SK-N-SH treated with all-trans-retinoic acid at 6 μM for 48 hours (cell line): Measurements from ENCODE around the gene POMGNT2.
A peak's percentile ranks its signal among the peaks of the same experiment; 100 is the strongest.

Experiments used
- ATAC-seq: fragments of 200-7000 bp; cut with Tn5 transposase; 3 replicates; pipeline ENCODE4 v1.9.1; 2020; ENCODE audit warnings: mild to moderate bottlenecking, moderate library complexity
- ARNTL ChIP-seq: fragments of 450-650 bp; formaldehyde crosslinking; IDR thresholded peaks from 2 replicates; pipeline ENCODE4 v1.5.0; 2020; ENCODE audit warnings: low read depth, mild to moderate bottlenecking, moderate library complexity, borderline replicate concordance
- BACH2 ChIP-seq: fragments of 250-450 bp; sonication (Bioruptor Pico); IDR thresholded peaks from 2 replicates; pipeline ENCODE4 v1.9.0; 2021; ENCODE audit warnings: mild to moderate bottlenecking, borderline replicate concordance
- CREB5 ChIP-seq: fragments of 250-450 bp; sonication (Bioruptor Pico); IDR thresholded peaks from 2 replicates; pipeline ENCODE4 v1.5.1; 2020; ENCODE audit warnings: low read depth, mild to moderate bottlenecking, moderate library complexity
- CSDC2 ChIP-seq: fragments of 250-450 bp; sonication (Bioruptor Pico); IDR thresholded peaks from 2 replicates; pipeline ENCODE4 v1.5.0; 2020; ENCODE audit warnings: mild to moderate bottlenecking, moderate library complexity
- CSRNP3 ChIP-seq: fragments of 250-450 bp; sonication (Bioruptor Pico); IDR thresholded peaks from 2 replicates; pipeline ENCODE4 v1.5.1; 2021; ENCODE audit warnings: mild to moderate bottlenecking, moderate library complexity
- ESRRG ChIP-seq: fragments of 250-450 bp; sonication (Bioruptor Pico); IDR thresholded peaks from 2 replicates; pipeline ENCODE4 v1.6.1; 2021; ENCODE audit warnings: mild to moderate bottlenecking
- GLIS3 ChIP-seq: fragments of 250-450 bp; sonication (Bioruptor Pico); IDR thresholded peaks from 2 replicates; pipeline ENCODE4 v1.5.0; 2020; ENCODE audit warnings: mild to moderate bottlenecking, moderate library complexity
- ISL1 ChIP-seq: fragments of 250-450 bp; sonication (Bioruptor Pico); IDR thresholded peaks from 2 replicates; pipeline ENCODE4 v2.1.2; 2022; ENCODE audit warnings: mild to moderate bottlenecking, moderate library complexity
- POU6F1 ChIP-seq: fragments of 250-450 bp; sonication (Bioruptor Pico); IDR thresholded peaks from 2 replicates; pipeline ENCODE4 v1.8.0; 2021; ENCODE audit warnings: low read depth, mild to moderate bottlenecking, moderate library complexity, borderline replicate concordance
- SNAI2 ChIP-seq: fragments of 250-450 bp; sonication (Bioruptor Pico); IDR thresholded peaks from 2 replicates; pipeline ENCODE4 v1.5.0; 2020; ENCODE audit warnings: mild to moderate bottlenecking, moderate library complexity
- TOX ChIP-seq: fragments of 250-450 bp; sonication (Bioruptor Pico); IDR thresholded peaks from 2 replicates; pipeline ENCODE4 v1.8.0; 2021; ENCODE audit warnings: mild to moderate bottlenecking, moderate library complexity, borderline replicate concordance
- TSHZ2 ChIP-seq: fragments of 250-450 bp; sonication (Bioruptor Pico); IDR thresholded peaks from 2 replicates; pipeline ENCODE4 v1.5.0; 2020; ENCODE audit warnings: mild to moderate bottlenecking, moderate library complexity
- ZC3H10 ChIP-seq: fragments of 250-450 bp; sonication (Bioruptor Pico); IDR thresholded peaks from 2 replicates; pipeline ENCODE4 v1.5.1; 2021; ENCODE audit warnings: mild to moderate bottlenecking, moderate library complexity
- ZFP3 ChIP-seq: fragments of 250-450 bp; sonication (Bioruptor Pico); IDR thresholded peaks from 2 replicates; pipeline ENCODE4 v1.5.0; 2020; ENCODE audit warnings: mild to moderate bottlenecking, moderate library complexity
- ZFP30 ChIP-seq: fragments of 450-650 bp; formaldehyde crosslinking; IDR thresholded peaks from 2 replicates; pipeline ENCODE4 v1.5.0; 2022; ENCODE audit warnings: mild to moderate bottlenecking, moderate library complexity
- ZNF565 ChIP-seq: fragments of 450-650 bp; formaldehyde crosslinking; conservative IDR thresholded peaks from 2 replicates; pipeline ENCODE4 v1.5.0; 2020; ENCODE audit warnings: low read depth, mild to moderate bottlenecking, moderate library complexity
- ZNF70 ChIP-seq: fragments of 450-650 bp; formaldehyde crosslinking; IDR thresholded peaks from 2 replicates; pipeline ENCODE4 v1.5.0; 2020; ENCODE audit warnings: mild to moderate bottlenecking, moderate library complexity
- ZNF8 ChIP-seq: fragments of 450-650 bp; formaldehyde crosslinking; IDR thresholded peaks from 2 replicates; pipeline ENCODE4 v1.5.0; 2020; ENCODE audit warnings: mild to moderate bottlenecking, moderate library complexity
- TF ChIP-seq, protein P1 (sequence below): fragments of 250-450 bp; sonication (Bioruptor Pico); IDR thresholded peaks from 2 replicates; pipeline ENCODE4 v1.8.0; 2020; ENCODE audit warnings: mild to moderate bottlenecking, moderate library complexity, borderline replicate concordance

POMGNT2 gene

GRCh38 chr3:43105596-43106292, at the start of gene POMGNT2:
POMGNT2 (minus strand) TSS chr3:43106079; CDS start chr3:43081431, 24,648 bp downstream.
- TF ChIP-seq GLIS3 (CRISPR knock-in tag) (no peak), CSDC2 (CRISPR knock-in tag) (no peak), ISL1 (CRISPR knock-in tag) (no peak), ZNF70 (CRISPR knock-in tag) (no peak), SNAI2 (CRISPR knock-in tag) (no peak), CREB5 (no peak), ZNF565 (no peak), ZFP3 (CRISPR knock-in tag) (no peak), CSRNP3 (CRISPR knock-in tag) (no peak), POU6F1 (CRISPR knock-in tag) (no peak), BACH2 (CRISPR knock-in tag) (no peak), ZC3H10 (CRISPR knock-in tag) (no peak), ZNF8 (CRISPR knock-in tag) (no peak), ESRRG (CRISPR knock-in tag) (no peak), ZFP30 (CRISPR knock-in tag) (no peak)
- TF ChIP-seq, protein P1, sequence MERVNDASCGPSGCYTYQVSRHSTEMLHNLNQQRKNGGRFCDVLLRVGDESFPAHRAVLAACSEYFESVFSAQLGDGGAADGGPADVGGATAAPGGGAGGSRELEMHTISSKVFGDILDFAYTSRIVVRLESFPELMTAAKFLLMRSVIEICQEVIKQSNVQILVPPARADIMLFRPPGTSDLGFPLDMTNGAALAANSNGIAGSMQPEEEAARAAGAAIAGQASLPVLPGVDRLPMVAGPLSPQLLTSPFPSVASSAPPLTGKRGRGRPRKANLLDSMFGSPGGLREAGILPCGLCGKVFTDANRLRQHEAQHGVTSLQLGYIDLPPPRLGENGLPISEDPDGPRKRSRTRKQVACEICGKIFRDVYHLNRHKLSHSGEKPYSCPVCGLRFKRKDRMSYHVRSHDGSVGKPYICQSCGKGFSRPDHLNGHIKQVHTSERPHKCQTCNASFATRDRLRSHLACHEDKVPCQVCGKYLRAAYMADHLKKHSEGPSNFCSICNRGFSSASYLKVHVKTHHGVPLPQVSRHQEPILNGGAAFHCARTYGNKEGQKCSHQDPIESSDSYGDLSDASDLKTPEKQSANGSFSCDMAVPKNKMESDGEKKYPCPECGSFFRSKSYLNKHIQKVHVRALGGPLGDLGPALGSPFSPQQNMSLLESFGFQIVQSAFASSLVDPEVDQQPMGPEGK (CRISPR knock-in tag), result no peak
- ATAC-seq, result peak; percentile 99

DNA sequence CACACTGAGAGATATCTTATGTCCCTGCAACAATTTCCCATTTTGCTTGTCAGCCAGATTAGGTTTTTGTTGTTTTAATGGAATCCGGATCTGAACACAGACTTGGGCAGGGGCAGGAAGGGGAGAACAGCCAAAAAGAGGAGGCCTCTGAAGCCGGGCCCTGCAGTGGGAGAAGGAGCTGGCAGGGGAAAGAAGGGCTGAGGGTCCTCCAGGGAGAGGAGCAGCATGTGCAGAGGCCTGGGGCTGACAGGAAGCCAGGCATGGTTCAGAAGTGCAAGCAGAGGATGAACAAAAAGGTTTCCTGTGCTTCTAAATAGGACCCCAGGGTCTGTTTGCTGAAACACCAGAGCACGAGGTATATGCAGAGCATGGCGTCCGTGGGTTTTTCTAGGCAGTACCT, 49.1 kb upstream of the POMGNT2 start:
- TF ChIP-seq CSDC2 (CRISPR knock-in tag) (no peak), TOX (CRISPR knock-in tag) (no peak), ZNF8 (CRISPR knock-in tag) (no peak), ZFP30 (CRISPR knock-in tag) (no peak), ARNTL (CRISPR knock-in tag) (no peak), TSHZ2 (no peak), CREB5 (no peak), ZFP3 (CRISPR knock-in tag) (no peak), POU6F1 (CRISPR knock-in tag) (no peak)
- TF ChIP-seq, all 23 proteins: peak for 0
- no peak for ATAC-seq
